SK-N-SH (cell line): ENCODE results near the gene CHAC2. TPM values are rescaled to one million over a fixed set of nuclear protein-coding genes. Genes with fewer than 3 reads are reported as not detected.

ENCODE experiments used
- CTCF ChIA-PET: fragments of 300-600, 350-600 bp; formaldehyde crosslinking; extraction: SDS; loops from one replicate; lab custom pipeline; 2021; lab: Yijun Ruan, JAX
- POLR2A ChIA-PET: fragments of 350-600 bp; sonication (Branson Sonifier 250); formaldehyde crosslinking; extraction: SDS; loops from one replicate; lab custom pipeline; 2020; ENCODE audit warnings: antibody characterized with exemption, inconsistent platforms; lab: Yijun Ruan, JAX
- DNase-seq: peaks from one replicate; pipeline ENCODE4 v3.0.0; 2012
- H2AFZ ChIP-seq: fragments of 200-600 bp; sonication (generic); 2 replicates; pipeline ENCODE4 v1.8.1; 2016; ENCODE audit warnings: antibody characterized with exemption, mild to moderate bottlenecking, low read depth
- H3F3A ChIP-seq: fragments of 200-600 bp; sonication (generic); replicated peaks from 2 replicates; pipeline ENCODE3; 2016; ENCODE audit warnings: antibody characterized with exemption, mild to moderate bottlenecking; ENCODE audit not compliant: insufficient read depth
- H3K27ac ChIP-seq, 2 experiments: fragments of 200-500 bp in 1 of 2; fragments of 200-600 bp in 1 of 2; sonication (Bioruptor generic) in 1 of 2; sonication (generic), shearing (Covaris generic) in 1 of 2; 2 replicates each; pipeline versions ENCODE4 v1.5.1 to v1.6.1; 2014 to 2016; ENCODE audit warnings: low read depth in 2 of 2, inconsistent platforms in 1 of 2, low read length in 1 of 2, mild to moderate bottlenecking in 1 of 2, mixed read lengths in 1 of 2
- H3K27me3 ChIP-seq: fragments of 200-600 bp; sonication (generic), shearing (Covaris generic); 2 replicates; pipeline ENCODE4 v1.6.1; 2016; ENCODE audit warnings: mixed run types; ENCODE audit not compliant: insufficient read depth
- H3K36me3 ChIP-seq, 2 experiments: fragments of 200-500 bp in 1 of 2; fragments of 200-600 bp in 1 of 2; sonication (Bioruptor generic) in 1 of 2; sonication (generic) in 1 of 2; replicated peaks in 1 of 2; 2 replicates each; pipeline versions ENCODE3 to v1.5.1; 2014 to 2016; ENCODE audit warnings: low read length in 1 of 2, mild to moderate bottlenecking in 1 of 2; ENCODE audit not compliant: insufficient read depth in 2 of 2, control insufficient read depth in 1 of 2
- H3K4me1 ChIP-seq, 2 experiments: fragments of 200-500 bp in 1 of 2; fragments of 200-600 bp in 1 of 2; sonication (Bioruptor generic) in 1 of 2; sonication (generic), shearing (Covaris generic) in 1 of 2; 2 replicates each; pipeline versions ENCODE4 v1.5.1 to v1.6.1; 2014 to 2016; ENCODE audit warnings: low read depth in 1 of 2, low read length in 1 of 2, mixed run types in 1 of 2; ENCODE audit not compliant: insufficient read depth in 2 of 2, control insufficient read depth in 1 of 2
- H3K4me2 ChIP-seq: fragments of 200-600 bp; sonication (generic), shearing (Covaris generic); 2 replicates; pipeline ENCODE4 v1.6.1; 2017; ENCODE audit warnings: mixed run types
- H3K4me3 ChIP-seq, 2 experiments: fragments of 200-500 bp in 1 of 2; fragments of 200-600 bp in 1 of 2; sonication (Bioruptor generic) in 1 of 2; sonication (generic), shearing (Covaris generic) in 1 of 2; 2 replicates each; pipeline versions ENCODE4 v1.5.1 to v1.8.1; 2014 to 2016; ENCODE audit warnings: low read depth in 2 of 2, inconsistent platforms in 1 of 2, low read length in 1 of 2, mild to moderate bottlenecking in 1 of 2, mixed read lengths in 1 of 2, moderate library complexity in 1 of 2
- H3K79me2 ChIP-seq: fragments of 200-600 bp; sonication (generic); 2 replicates; pipeline ENCODE4 v1.8.1; 2017; ENCODE audit warnings: mild to moderate bottlenecking; ENCODE audit not compliant: insufficient read depth
- H3K9ac ChIP-seq: fragments of 200-600 bp; sonication (generic); 2 replicates; pipeline ENCODE4 v1.6.1; 2017; ENCODE audit warnings: mixed run types
- H3K9me2 ChIP-seq: fragments of 200-600 bp; sonication (generic); 2 replicates; pipeline ENCODE4 v1.6.1; 2017; ENCODE audit warnings: mixed run types
- H3K9me3 ChIP-seq: fragments of 200-600 bp; sonication (generic); 2 replicates; pipeline ENCODE4 v1.6.1; 2017; ENCODE audit warnings: mixed run types, mild to moderate bottlenecking, moderate library complexity
- H4K20me1 ChIP-seq: fragments of 200-600 bp; sonication (generic); 2 replicates; pipeline ENCODE4 v1.6.1; 2017; ENCODE audit warnings: mild to moderate bottlenecking, mixed run types; ENCODE audit not compliant: insufficient read depth
- CHD2 ChIP-seq: fragments of 150-350 bp; IDR thresholded peaks from 2 replicates; pipeline ENCODE4 v1.6.1; 2018; ENCODE audit warnings: low read length; ENCODE audit not compliant: partially characterized antibody
- CTCF ChIP-seq: fragments of 200-600 bp; sonication (generic); IDR thresholded peaks from 2 replicates; pipeline ENCODE4 v1.6.1; 2017; ENCODE audit warnings: antibody characterized with exemption, mild to moderate bottlenecking, moderate library complexity
- FOSL2 ChIP-seq: IDR thresholded peaks from 2 replicates; pipeline ENCODE4 v1.4.0; 2012; ENCODE audit warnings: low read depth, mild to moderate bottlenecking, moderate library complexity, borderline replicate concordance
- GABPA ChIP-seq: IDR thresholded peaks from 2 replicates; pipeline ENCODE4 v1.4.0; 2012; ENCODE audit warnings: low read depth, mild to moderate bottlenecking
- MAX ChIP-seq: IDR thresholded peaks from 2 replicates; pipeline ENCODE4 v1.4.0; 2012; ENCODE audit warnings: low read depth
- NFIC ChIP-seq: IDR thresholded peaks from 2 replicates; pipeline ENCODE4 v1.4.0; 2012; ENCODE audit warnings: borderline replicate concordance
- NRF1 ChIP-seq: IDR thresholded peaks from 2 replicates; pipeline ENCODE4 v1.6.1; 2012; ENCODE audit warnings: low read depth, mild to moderate bottlenecking, low read length
- PBX3 ChIP-seq: IDR thresholded peaks from 2 replicates; pipeline ENCODE4; 2012
- RAD21 ChIP-seq: IDR thresholded peaks from 2 replicates; pipeline ENCODE4 v1.6.1; 2012; ENCODE audit warnings: mild to moderate bottlenecking, low read length
- RFX5 ChIP-seq: IDR thresholded peaks from 2 replicates; pipeline ENCODE4 v1.6.1; 2012; ENCODE audit warnings: mild to moderate bottlenecking, improper control_type of control experiment, low read length
- TCF12 ChIP-seq: IDR thresholded peaks from 2 replicates; pipeline ENCODE4 v1.4.0; 2012
- USF1 ChIP-seq: IDR thresholded peaks from 2 replicates; pipeline ENCODE4 v1.4.0; 2012; ENCODE audit warnings: low read depth, borderline replicate concordance
- WGBS: methylation state at CpG from one replicate; pipeline ENCODE4 v1.1.6; 2017; ENCODE audit warnings: low lambda C conversion rate; 5-methylcytosine and 5-hydroxymethylcytosine counted together
- polyA plus RNA-seq, 3 experiments: library from polyadenylated mRNA; depleted of rRNA; stranded (reverse); fragments of >200 nt; gene quantifications; 2 replicates each; pipeline ENCODE4 v1.2.3, GENCODE V29; 2012

The CHAC2 gene
- polyA plus RNA-seq, 1 of the 3 experiments (the other 2 are of a cell fraction): 2.1 TPM

- Histone ChIP-seq H3K4me1 (0 out of 4 replicates have a peak, but pooled peaks cover 0 to 5% of the 10 kb centered on the region in 2 experiments), H3K9me2 (no peaks in the 10 kb centered on the region), H3F3A (no peaks in the 10 kb centered on the region), H3K9me3 (no peaks in the 10 kb centered on the region), H3K9ac (no peak overlapping the region), H3K36me3 (peaks cover 9 to 17% of the 10 kb centered on the region in 2 experiments), H4K20me1 (no peaks in the 10 kb centered on the region), H3K79me2 (peaks cover 88% of the 10 kb centered on the region), H3K4me3 (no peak overlapping the region), H3K4me2 (no peak overlapping the region), H3K27ac (no peak overlapping the region), H2AFZ (no peak overlapping the region), H3K27me3 (no peaks in the 10 kb centered on the region)
- WGBS: 79% methylated on average over 1 of the region's 1 CpG
- no peak for TF ChIP-seq PBX3
- ChIA-PET CTCF (interaction anchor here (1.3 to 1.6 kb wide), 2 partner anchors 9 to 10 kb away, joined by 3 read pairs; no protein-coding TSS in a partner anchor), POLR2A (no interaction called here)
- no peak for DNase-seq
These were observed 9.5 kb downstream of the CHAC2 start for GRCh38 chr2:53777134-53777533.

- H3K9me3 ChIP-seq: no peaks in the 10 kb centered on the region
- peaks cover 93% of the 10 kb centered on the region for H3K79me2 ChIP-seq
- POLR2A ChIA-PET: no interaction called here
- H3K4me2 ChIP-seq: no peak overlapping the region
- TF ChIP-seq RAD21 (no peak), CTCF (no peak), USF1 (no peak), NRF1 (no peak), RFX5 (no peak), GABPA (no peak), TCF12 (no peak), NFIC (no peak), CHD2 (no peak), MAX (no peak), FOSL2 (no peak)
- H3K27me3 ChIP-seq: no peaks in the 10 kb centered on the region
- no peaks in the 10 kb centered on the region for H3F3A ChIP-seq
- WGBS: 85% methylated on average over 5 of the region's 5 CpGs
- H3K4me3 ChIP-seq: no peak overlapping the region
- no peak overlapping the region for H3K27ac ChIP-seq
- H2AFZ ChIP-seq: no peak overlapping the region
- H3K9me2 ChIP-seq: no peaks in the 10 kb centered on the region
- DNase-seq: no peak
- 0 out of 4 replicates have a peak, but pooled peaks cover 0 to 5% of the 10 kb centered on the region in 2 experiments for H3K4me1 ChIP-seq
- H3K9ac ChIP-seq: no peak overlapping the region
- CTCF ChIA-PET: interaction anchor here (1.3 to 1.6 kb wide), 2 partner anchors 11 to 12 kb away, joined by 3 read pairs; no protein-coding TSS in a partner anchor
- H3K36me3 ChIP-seq: peaks cover 9 to 17% of the 10 kb centered on the region in 2 experiments
- no peaks in the 10 kb centered on the region for H4K20me1 ChIP-seq
These were observed 11.0 kb downstream of the CHAC2 start for GRCh38 chr2:53778536-53779162.
